HL-60/S4 treated with retinoic acid at 250 ng/mL for 4 days and 3 days (cell line): ENCODE results near the gene IL27RA.

ENCODE experiments used
- in situ Hi-C: fragments of 300-500 bp; cut with MboI; formaldehyde crosslinking; loops from 2 replicates; pipeline ENCODE4 v1.7.0; 2022; ENCODE audit warnings: low sequenced_read_pairs

The IL27RA gene

DNA sequence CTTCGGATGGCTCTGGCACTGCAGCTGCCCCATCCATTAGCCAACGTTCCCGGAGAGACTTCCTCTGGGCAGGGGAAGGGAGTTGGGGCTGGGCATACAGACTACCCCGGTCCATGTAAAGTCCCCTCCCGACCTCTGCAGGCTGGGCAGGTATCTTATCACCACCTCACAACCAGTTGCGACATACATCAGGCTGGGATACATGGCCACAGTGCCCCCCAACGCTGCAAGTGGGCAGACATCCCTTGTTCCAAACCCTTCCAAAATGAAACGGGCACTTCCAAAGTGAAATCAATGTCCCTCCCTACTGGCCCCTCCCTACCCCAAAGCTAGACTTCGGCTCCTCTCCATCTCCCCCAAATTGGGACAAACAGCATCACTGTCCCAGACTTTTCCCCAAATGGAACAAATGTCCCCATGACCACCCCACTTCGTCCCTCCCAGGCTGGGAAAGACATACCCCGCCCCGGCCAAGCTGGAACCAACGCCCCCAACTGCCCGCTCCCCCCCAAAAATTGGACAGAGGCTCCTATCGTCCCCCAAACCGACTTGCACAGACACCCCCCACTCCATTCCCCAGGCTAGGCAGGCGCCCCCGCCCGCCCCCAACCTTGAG lies 25.3 kb downstream of the IL27RA start:
- in situ Hi-C loops, result loop anchor here (25.0 kb wide), 2 partner anchors 170 to 445 kb away; partner anchors contain the start of gene NANOS3

GRCh38 chr19:14058182-14059092 lies 26.9 kb downstream of the IL27RA start:
- in situ Hi-C loops, result loop anchor here (25.0 kb wide), 2 partner anchors 171 to 446 kb away; partner anchors contain the start of gene NANOS3

- in situ Hi-C loops, result loop anchor here (25.0 kb wide), 2 partner anchors 172 to 447 kb away; partner anchors contain the start of gene NANOS3
Observed at GRCh38 chr19:14059093-14059480, 27.5 kb downstream of the IL27RA start.

DNA sequence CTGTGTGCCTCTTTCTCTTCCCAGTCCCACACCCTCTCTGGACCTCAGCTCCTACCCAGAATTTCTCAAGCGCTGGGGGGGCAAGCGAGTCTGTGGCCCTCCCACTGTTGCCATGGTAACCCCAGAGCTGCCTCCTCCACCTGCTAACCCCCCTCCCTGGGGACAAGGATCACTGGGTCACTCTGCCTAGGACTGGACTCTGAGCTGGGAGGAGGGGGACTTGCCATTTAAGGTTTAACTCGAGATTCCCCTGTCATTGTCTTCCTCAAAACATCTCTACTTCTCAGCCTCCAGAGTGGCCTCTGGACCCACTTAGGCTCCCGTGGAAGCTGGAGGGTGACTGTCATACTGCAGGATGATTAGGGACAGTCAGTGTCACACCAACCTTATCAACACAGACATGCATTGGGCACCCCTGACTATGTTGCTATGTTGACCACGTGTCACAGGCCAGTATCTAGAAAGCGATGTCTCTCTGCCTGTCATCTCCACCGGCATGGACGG lies 28.1 kb downstream of the IL27RA start:
- in situ Hi-C loops, result loop anchor here (25.0 kb wide), 2 partner anchors 172 to 447 kb away; partner anchors contain the start of gene NANOS3

DNA sequence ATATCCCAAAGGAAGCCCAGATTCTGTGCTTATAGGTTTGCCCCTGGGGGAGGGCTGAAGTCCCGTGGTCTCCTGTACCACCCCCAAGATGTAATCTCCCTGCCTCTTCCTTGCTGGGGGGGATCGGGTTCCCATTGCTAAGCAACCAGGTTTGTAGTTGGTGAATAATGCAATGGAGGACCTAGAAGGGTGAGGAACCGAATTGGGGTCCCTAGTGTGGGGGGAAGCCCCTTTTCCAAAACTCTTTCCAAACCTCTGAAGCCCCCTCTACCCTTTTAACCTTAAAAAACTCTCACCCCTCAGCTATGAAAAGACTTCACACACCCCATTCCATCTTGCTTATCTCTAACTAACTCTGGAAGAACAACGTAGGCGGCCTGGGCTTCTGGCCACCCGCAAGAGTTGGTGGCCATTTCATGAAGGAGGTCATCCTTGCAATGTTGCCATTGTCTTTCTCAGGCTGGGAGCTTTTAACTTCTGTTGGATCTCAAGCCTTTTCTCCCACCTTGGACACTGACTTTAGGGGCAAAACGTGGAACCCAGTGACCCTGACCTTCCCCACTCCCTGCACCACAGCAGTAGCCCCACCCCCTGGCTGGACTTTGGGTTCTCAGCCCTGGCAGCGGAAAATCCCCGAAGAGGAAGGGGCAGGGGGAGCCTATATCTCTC lies 29.7 kb downstream of the IL27RA start:
- in situ Hi-C loops, result loop anchor here (25.0 kb wide), 2 partner anchors 174 to 449 kb away; partner anchors contain the start of gene NANOS3

GRCh38 chr19:14061751-14062557 lies 30.4 kb downstream of the IL27RA start, which contains the start of gene PALM3:
Gene PALM3, minus strand, starts transcription at chr19:14062076. Its CDS starts 96 bp downstream, at chr19:14061980.
- in situ Hi-C loops, result loop anchor here (25.0 kb wide), 2 partner anchors 175 to 450 kb away; partner anchors contain the start of gene NANOS3

DNA sequence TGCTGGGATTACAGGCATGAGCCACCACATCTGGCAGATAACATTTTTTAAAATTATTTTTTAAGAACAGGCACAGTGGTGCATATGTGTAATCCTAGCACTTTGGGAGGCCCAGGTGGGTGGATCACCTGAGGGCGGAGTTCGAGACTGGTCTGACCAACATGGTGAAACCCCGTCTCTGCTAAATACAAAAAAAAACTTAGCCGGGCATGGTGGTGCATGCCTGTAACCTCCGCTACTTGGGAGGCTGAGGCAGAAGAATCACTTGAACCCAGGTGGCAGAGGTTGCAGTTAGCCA lies 30.9 kb downstream of the IL27RA start:
- in situ Hi-C loops, result loop anchor here (25.0 kb wide), 2 partner anchors 175 to 450 kb away; partner anchors contain the start of gene NANOS3

DNA sequence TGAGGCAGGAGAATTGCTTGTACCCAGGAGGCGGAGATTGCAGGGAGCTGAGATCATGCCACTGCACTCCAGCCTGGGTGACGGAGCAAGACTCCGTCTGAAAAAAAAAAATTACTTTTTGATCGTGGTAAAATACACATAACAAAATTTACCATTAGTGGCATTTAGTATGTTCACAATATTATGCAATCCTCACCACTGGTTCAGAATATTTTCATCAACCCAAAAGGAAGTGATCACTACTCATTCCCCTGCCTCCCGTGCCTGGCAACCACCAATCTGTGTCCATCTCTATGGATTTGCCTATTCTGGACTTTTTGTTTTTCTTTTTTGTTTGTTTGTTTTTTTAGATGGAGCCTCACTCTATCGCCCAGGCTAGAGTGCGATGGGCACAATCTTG lies 31.5 kb downstream of the IL27RA start:
- in situ Hi-C loops, result loop anchor here (25.0 kb wide), 2 partner anchors 176 to 451 kb away; partner anchors contain the start of gene NANOS3

DNA sequence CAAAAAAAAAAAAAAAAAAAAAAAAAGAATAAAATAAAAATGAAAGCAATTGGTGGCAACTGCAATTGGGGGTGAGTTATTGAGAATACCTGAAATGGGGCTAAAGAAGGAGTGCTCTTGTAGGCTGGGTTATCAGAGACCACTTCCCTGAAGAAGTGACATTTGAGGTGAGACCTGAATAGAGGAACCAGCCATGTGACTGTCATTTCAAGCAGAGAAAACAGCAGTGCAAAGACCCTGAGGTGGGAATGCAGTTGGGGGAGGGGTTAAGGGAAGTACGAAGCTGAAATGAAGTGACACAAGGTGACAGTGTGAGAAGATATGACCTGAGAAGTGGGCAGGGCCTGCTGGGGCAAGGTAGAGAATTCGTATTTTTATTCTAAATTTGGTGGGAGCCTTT lies 34.6 kb downstream of the IL27RA start:
- in situ Hi-C loops, result loop anchor here (25.0 kb wide), 2 partner anchors 179 to 454 kb away; partner anchors contain the start of gene NANOS3

GRCh38 chr19:14070268-14071050 lies 38.9 kb downstream of the IL27RA start:
- in situ Hi-C loops, result loop anchor here (25.0 kb wide), 2 partner anchors 183 to 458 kb away; partner anchors contain the start of gene NANOS3

DNA sequence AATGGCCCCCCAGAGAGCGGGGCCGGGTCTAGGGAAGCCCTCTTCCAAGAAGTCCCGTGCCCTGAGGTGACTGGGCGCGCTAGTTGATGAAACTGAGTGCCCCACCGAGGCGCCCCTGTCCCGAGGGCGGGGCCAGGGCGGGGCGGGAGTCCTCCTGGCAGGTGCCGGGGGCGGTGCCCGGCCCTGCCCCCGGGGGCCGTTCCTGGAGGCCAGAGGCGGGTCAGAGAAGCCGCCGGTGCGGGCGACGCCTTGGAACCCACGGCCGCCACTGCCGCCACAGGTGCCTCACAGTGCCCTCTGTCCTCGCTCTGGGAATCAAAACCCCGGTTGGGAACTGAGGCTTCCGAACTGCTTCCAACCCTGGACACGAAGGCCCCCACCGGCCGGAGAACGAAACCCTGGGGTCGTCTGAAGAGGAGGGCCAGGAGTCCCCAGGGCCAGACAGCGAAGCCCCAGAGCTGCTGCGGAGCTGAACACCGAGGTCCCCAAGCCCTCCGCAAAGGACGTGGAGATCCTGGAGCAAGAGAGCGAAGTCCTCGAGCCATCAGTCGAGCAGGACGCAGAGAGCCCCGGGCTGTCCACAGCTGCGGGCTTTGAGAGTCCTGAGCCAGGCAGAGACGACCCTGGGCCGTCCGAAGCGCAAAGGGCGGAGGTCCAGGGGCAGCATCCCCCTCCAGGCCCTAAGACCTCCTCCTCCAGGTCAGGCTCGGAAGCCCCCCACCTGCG lies 41.1 kb downstream of the IL27RA start, which contains the start of gene MISP3:
MISP3 (plus strand) TSS at position 252 of the 726 bp plus-strand sequence. CDS start 524 bp downstream, outside the sequence.
- in situ Hi-C loops, result loop anchor here (25.0 kb wide), 2 partner anchors 185 to 460 kb away; partner anchors contain the start of gene NANOS3

GRCh38 chr19:14073261-14073924 lies 41.8 kb downstream of the IL27RA start:
- in situ Hi-C loops, result loop anchor here (25.0 kb wide), 2 partner anchors 186 to 461 kb away; partner anchors contain the start of gene NANOS3

GRCh38 chr19:14073925-14074838 lies 42.6 kb downstream of the IL27RA start:
- in situ Hi-C loops, result loop anchor here (25.0 kb wide), 2 partner anchors 187 to 462 kb away; partner anchors contain the start of gene NANOS3

GRCh38 chr19:14078411-14078810 lies 46.8 kb downstream of the IL27RA start:
- in situ Hi-C loops, result no loop called here

- in situ Hi-C loops, result no loop called here
Observed at GRCh38 chr19:14080887-14081796, 49.6 kb downstream of the IL27RA start.
